Measurements from ENCODE around the gene PKIB.

GRCh38 chr6:122622479-122622878, 12.3 kb downstream of the PKIB start:
- TF ChIP-seq POLR2AphosphoS5 (IDR thresholded peaks at IDR 0.05; ENCODE audit: low read depth, low read length) (no peak), POLR2A (IDR thresholded peaks at IDR 0.05; ENCODE audit: low read depth, low read length) (no peak)

Data from GM12891 (cell line).